SKM-1 (cell line): ENCODE data around the gene FLT4.
"Not testable (repeated sequence)": the region's sequence is repeated elsewhere in the genome, so short reads cannot be mapped to it uniquely, and the experiment has no call there.

Experiments
- DNase-seq: peaks from one replicate; lab custom pipeline; 2025; ENCODE audit not compliant: unreplicated experiment; lab: John Stamatoyannopoulos, UW

FLT4 gene

DNA sequence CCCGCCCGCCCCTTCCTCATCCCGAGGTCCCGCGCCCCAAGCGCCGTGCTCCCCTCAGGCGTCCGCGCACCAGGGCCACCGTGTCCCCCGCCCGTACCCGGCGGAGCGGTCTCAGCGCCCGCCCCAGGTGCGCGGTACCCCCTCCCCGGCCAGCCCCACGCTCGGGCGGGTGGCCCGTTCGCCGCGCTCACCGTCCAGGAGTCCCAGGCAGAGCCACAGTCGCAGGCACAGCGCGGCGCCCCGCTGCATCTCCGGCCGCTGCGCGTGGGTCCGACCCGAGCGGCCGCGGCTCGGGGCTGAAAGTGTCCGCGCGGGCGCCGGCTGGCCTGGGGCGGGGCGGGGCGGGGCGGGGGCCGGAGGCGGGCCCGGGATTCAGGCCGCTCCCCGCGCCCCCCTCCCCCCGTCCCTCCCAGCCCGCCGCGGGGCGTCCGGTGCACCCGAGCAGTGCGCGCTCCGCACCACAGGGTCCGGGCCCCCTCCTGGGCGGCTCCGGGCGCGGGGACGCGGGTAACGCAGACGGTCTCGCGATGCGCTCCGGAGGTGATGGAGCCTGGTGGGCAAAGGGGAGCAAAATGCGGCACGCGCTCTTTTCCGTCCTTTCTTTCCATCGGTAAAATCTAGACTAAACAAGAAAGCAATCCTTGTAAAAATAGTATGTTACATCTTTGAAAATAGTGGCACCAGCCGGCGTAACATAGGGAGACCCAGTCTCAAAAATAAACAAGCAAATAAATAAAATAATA lies at the start of gene FLT4:
TSS of gene FLT4 (minus strand) at position 304 of the 743 bp plus-strand sequence. CDS start at position 249, 55 bp downstream.
- DNase-seq = no peak

DNA sequence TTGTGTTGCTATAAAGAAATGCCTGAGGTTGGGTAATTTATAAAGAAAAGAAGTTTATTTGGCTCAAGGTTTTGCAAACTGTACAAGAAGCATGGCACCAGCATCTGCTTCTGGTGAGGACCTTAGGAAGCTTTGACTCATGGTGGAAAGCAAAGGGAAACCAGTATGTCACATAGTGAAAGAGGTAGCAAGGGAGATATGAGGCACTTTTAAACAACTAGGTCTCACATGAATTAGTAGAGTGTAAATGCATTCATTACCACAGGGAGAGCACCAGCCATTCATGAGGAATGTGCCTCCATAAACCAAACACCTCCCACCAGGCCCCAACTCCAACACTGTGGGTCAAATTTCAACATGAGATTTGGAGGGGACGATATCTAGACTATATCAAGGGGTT lies 49.6 kb upstream of the FLT4 start:
- DNase-seq = no peak

DNA sequence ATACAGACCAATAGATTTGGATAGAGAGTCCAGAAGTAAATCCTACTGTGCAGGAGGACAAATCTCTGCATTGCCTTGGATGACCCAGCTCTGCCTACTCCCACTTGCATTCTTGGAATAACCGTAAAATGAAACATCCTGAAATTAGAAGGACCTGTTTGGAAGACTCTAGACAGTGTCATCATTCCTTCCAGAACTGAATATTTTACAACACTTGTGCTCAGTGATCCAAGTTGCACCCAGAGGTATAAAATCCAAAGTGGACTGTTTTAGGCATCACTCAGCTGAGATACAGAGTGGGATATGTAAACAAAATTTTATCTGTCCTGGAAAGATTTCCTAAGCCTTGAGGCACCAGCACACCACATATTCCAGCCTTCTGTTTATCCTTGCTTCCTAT lies 46.7 kb upstream of the FLT4 start:
- DNase-seq = no peak

DNA sequence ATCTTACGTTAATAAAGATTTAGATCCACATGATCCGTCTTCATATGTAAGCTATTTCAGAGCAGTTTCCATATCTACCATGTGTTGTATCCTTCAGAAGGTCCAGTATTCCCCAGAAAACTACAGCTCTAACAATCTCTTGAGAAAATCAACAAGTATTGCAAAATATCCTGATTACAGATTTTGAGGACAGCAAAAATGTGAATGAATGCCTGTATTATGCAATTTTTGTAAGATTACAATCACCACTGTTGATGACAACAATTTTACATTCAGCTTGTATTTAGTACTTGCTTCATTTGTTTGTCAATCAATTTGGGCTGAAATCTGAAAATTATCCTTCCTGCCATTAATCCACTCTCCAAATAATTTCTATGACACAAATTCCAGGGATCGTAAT lies 43.0 kb upstream of the FLT4 start:
- no peak for DNase-seq

DNA sequence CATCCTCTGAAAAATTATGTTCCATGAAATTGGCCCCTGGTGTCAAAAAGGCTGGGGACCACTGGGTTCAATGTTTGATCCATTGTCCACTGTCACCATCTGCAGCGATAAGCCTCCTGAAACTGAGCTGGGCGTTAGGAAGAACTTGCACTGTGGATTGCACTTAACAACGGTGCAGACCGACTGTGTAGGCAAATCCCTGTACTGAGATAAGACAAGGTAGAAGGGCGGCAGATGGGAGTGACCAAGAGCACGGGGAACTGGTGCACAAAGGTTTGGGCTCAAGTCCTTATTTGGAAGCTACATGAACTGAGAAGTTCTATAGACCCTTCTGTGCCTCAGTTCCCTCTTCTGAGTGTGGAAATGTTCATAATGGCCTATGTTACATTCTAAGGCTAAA lies 41.6 kb upstream of the FLT4 start:
- DNase-seq = no peak

DNA sequence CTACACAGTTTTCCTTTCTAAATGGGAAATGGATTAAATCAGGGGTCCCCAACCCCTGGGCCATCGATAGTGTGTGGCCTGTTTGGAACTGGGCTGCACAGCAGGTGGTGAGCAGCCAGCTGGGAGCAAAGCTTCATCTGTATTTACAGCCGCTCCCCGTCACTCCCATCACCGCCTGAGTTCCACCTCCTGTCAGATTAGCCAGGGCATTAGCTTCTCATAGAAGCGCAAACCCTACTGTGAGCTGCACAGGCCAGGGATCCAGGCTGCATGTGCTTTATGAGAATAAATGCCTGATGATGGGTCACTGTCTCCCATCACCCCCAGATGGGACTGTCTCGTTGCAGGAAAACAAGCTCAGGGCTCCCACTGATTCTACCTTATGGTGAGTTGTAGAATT lies 41.2 kb upstream of the FLT4 start:
- no peak for DNase-seq

DNA sequence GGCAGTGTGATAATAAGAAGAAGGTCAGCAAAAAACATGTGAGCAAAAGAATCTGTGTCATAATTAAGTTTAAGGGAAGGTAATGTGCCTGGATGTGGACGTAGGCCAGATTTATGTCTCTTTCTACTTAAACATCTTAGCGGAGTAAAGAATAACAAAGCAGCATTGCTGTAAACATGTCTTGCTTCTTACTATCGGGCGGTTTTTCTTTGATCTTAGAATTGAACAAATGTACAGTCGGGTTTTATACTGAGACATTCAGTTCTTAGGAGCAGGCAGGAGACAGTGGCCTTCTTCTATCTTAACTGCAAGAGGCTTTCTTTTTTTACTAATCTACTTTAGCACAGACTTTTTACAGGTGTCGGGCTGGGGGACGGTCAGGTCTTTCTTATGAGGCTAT lies 40.4 kb upstream of the FLT4 start:
- DNase-seq = no peak

DNA sequence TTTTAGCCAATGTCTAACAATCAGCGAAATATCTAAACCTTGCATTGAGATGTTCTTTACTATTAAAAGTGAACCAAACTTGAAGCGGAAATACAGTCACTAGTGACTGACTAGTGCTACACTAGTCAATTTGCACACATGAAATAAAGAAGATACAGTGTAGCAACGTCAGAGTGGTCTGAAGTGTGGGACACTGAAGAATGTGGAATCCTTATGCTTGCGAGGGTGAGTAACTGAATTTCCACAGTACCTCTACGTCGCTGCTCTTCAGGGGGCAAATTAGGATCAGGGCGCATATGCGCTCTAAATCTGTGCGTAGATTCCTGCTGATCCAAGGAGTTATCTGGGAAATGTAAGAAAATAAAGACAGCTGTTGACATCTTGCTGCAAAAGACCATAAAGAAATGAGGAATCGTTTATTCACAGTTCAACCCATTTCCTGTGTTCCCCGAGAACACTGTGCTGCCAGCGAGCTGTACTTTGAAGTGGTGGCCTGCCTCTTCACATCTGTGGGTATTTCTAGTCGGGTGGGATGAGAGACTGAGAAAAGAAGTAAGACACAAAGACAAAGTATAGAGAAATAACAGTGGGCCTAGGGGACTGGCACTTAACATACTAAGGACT lies 39.8 kb upstream of the FLT4 start:
- DNase-seq = no peak

DNA sequence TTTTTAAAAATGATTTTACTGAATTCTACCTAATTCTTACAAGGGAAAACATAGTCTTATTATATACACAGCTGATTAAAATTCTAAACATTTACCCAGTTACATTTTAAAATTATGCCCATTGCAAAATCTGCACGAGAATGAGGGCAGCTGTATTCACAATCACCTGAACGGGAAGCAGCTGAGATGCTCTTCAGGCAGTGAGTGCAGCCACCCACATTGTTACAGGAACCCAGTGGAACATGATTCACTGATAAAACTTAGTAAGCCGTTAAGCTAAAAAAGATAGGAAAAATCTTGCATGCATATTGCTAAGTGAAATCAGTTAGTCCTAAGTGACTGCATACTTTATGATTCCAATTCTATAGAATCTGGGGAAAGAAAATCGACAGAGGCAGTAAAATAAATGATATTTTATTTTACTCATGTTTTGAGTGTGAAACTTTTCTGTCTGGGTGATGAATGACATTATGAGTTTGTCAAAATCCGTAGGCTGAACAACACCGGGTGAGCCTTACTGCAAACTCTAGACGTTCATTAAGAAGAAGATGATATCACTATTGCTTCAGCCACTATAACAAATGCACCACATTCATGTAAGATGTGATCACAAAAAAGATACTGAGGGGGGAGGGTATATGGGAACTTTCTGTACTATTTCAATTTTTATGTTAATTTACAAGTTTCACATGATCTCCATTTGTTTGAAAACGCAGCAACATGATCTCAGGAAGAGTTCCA lies 39.1 kb upstream of the FLT4 start:
- DNase-seq = no peak

DNA sequence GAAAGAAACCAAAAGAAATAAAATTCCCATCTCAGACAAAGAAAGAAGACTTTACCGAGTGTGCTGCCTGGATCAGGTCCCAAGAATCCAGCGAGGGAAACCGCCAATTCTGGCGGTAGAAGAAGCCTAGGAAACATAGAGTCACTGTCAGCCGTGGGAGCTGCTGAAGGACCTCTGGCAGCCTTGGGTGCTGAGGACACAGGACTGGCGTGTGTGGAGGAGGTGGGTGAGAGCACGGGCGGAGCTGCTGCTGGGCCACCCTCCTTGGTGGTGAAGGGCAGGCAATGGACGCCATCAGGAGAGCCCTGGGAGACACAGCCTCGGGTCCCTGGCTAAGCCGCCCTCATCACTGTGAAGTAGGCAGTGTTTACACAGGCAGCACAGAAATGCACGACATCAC lies 37.4 kb upstream of the FLT4 start:
- DNase-seq = not testable (repeated sequence)

DNA sequence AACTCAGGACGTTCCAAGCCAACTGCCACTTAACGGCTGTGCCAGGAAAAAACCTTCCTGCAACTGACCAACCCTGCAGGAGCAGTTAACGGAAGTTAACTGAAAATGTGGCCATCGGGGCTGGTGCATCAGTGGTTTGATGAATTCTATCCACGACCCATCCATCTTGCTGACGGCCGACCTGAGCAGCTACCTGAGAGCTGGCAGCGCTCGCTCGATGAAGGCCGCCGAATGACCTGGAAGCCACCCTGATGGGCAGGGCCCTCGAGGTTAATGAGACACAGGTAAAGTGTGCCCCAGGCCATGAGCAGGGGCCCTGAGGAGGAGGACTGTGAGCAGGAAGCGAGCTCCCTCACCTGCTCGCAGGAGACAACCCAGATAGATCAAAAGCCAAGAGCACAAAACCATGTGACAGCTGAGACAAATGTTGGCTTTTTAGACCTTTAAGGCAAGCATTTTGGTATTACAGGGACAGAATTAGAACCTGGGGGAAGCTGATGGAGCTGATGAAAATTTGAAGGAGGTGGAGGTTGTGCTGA lies 35.3 kb upstream of the FLT4 start:
- no peak for DNase-seq

DNA sequence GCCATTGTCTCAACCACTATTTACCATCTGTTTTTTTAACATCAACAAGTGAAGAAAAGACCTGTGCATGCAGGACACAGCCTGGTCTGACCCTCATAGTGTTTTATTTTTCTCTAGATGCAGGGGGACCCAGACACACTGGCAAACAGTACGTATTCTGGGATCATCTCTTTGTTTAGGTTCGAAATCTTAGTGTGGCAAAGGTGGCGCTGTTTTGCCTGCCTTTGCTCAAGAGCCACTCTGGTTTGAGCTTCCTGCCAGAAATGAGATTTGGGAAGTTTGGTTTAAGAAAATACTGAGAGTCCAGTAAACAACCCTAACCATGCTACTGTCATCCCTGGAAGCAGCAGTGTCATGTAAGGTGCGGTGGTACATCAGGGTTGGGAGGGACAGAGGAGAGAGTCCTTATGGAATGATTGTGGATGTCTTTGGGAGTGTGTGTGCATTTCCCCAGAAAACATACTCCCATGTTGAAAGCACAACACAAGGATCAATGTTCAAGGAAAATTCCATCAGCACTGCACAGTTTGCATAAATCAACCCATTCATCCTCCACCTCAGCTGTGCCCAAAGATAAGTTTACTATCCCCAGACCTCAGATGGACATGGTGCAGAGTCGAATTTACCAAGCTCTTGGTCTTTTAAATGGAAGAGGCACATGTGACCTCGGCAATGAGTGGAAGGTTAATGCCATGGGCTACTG lies 34.0 kb upstream of the FLT4 start:
- DNase-seq = no peak

DNA sequence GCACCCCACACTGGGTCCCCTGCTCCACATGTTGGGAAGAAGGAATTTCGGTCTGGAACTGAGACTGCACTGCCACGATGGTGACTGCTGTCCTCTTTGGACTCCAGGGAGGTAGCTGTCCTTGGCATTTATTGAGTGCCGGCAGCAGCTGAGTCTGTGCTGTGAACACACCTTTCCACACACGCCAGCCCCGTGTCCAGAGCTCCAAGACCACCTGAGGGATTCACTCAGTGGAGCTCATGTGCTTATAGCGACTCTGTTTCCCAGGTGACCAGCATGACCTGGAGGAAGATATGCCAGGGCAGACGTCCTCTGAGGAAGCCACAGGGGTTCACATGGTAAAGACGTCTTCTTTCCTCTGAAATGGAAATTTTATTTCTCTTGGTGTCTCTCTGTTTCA lies 33.2 kb upstream of the FLT4 start:
- no peak for DNase-seq

DNA sequence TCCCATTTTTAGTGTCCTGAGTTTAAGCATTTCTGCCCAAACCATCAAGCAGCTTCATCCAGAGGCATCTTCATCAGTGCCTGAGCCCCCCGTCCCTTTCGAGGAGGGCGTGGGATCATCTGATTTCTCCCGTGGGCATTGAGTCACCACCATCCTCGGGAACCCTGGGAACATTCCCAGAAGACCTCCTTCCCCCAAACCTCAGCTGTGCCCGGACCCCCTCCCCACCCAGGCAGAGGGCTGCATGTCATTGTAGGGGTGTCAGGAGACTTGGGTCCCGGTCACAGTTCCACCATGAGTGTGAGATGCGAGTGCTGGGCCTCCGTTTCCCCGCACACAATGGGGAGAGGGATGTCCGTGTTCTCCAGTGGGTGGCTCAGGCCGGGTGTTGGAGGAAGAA lies 32.6 kb upstream of the FLT4 start:
- DNase-seq = not testable (repeated sequence)

DNA sequence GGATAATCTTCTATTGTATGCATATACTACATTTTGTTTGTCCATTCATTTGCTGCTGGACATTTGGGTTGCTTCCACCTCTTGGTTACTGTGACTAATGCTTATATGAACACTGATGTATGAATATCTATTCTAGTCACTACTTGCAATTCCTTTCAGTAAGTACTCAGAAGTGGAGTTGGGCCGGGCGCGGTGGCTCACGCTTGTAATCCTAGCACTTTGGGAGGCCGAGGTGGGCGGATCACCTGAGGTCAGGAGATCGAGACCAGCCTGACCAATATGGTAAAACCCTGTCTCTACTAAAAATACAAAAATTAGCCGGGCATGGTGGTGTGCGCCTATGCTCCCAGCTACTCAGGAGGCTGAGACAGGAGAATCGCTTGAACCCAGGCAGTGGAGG lies 28.9 kb upstream of the FLT4 start:
- not testable (repeated sequence) for DNase-seq

DNA sequence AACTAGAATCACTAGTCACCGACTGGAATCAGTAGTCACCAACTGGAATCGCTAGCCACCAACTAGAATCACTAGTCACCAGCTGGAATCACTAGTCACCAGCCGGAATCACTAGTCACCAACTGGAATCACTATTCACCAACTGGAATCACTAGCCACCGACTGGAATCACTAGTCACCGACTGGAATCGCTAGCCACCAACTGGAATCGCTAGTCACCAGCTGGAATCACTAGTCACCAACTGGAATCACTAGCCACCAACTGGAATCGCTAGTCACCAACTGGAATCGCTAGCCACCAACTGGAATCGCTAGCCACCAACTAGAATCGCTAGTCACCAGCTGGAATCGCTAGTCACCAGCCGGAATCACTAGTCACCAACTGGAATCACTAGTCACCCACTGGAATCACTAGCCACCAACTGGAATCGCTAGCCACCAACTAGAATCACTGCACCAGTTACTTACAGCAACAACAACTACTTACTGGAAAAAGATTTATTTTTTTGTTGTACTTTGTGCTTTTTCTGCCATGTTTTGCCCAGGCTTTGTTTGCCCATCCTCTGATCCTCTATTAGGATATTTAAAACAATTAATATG lies 25.7 kb upstream of the FLT4 start:
- DNase-seq = no peak

DNA sequence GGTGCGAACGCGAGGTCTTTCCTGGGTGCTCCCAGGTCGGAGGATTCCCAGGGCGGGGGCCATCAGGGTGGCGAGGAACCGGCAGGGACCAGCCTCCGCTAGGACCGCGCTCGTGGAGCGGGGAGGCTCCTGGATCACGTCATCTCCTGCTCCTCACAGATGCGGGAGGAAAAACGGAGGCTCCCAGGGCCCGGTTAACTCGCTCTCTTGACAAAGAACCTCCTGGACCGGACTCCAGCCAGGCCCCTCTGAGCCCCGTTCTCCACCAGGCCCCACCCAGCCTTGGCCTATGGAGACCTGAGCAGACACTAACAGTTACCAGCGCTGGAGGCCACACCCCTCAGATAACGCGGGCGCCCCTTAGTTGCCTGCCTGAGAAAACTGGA lies 24.7 kb upstream of the FLT4 start:
- not testable (repeated sequence) for DNase-seq

DNA sequence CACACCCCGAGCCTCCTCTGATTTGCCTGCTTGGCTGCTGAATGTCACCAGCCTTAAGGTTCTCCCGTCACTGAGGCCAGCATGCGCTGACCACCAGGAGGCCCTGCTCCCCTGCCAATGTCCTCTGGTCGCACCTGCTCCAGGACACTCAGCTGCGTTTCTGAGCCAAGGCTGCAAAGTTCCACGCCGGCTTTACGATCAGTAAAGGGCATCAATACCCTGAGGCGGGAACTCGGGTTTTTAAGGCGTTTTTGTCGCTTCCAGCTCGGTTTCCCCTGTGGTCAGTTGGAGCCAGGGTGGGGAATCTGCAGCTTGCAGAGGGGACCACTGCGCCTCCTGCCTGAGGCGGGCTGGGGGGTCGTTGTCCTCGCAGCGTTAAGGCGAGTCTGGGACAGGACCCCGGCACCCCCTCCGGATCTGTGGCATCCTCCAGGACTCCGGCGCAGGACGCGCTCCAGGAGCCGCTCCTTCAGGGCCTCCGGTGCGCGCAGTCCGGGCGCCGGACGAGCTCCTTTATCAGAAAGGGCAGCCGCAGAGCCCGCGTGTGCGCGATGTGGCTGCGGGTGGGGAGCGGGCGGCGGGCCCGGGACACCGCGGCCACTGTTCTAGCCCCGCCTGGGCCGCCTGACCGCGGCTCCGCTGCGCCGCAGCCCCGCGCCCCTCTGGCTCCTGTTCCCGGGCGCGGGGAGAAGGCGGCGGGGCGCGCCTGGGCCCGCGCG lies 24.1 kb upstream of the FLT4 start:
- no peak for DNase-seq

DNA sequence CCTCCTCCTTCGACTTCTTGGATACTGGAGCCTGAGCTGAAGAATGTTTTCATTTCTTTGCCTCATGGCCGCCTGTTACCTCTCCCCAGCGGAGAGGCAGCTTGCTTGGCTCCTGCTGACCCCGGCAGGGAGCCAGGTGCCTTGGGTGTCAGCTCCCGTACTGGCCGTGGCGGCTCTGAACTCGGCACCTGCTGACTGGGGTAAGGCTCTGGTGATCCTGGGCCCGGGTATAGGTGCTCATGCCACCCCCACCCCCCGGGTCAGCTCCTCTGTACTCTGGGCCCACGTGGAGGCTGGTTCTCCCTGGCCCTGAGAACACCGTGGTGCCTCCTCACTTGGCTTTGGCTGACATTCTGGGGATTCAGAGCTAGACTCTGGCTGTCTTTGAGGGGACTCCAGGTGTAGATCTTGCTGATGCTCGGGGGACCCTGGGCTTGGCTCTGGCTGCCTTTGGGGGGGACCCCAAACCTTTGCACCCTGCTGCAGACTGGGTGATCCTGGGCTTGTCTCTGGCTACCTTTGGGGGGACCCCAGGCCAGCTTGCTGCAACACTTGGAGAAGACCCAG lies 22.6 kb upstream of the FLT4 start:
- DNase-seq = not testable (repeated sequence)
